H1 (cell line): ENCODE measurements around the gene RAB5B. TPM values are rescaled to one million over a fixed set of nuclear protein-coding genes. Genes with fewer than 3 reads are reported as not detected.

Experiments used
- CTCF ChIA-PET: fragments of 300-600 bp; sonication (Branson Sonifier 250); formaldehyde crosslinking; loops from one replicate; lab custom pipeline; 2021; ENCODE audit not compliant: partially characterized antibody; lab: Charles Lee
- POLR2A ChIA-PET: fragments of 300-600 bp; sonication (Branson Sonifier 250); formaldehyde crosslinking; loops from one replicate; lab custom pipeline; 2021; ENCODE audit warnings: inconsistent platforms; ENCODE audit not compliant: partially characterized antibody; lab: Charles Lee
- DNase-seq, 2 experiments: peaks; one replicate each; pipeline versions ENCODE4 v3.0.0 to v3.0.0-alpha.2; 2010 to 2022; ENCODE audit warnings: low spot score in 2 of 2, low read depth in 1 of 2, mixed read lengths in 1 of 2
- FAIRE-seq: peaks from 2 replicates; lab custom pipeline; 2011; peaks lifted over from hg19 to GRCh38; lab: Jason Lieb, UNC
- H2AFZ ChIP-seq: 2 replicates; pipeline ENCODE4 v1.8.1; 2012; ENCODE audit warnings: low read length, inconsistent platforms
- H2AK5ac ChIP-seq: 2 replicates; pipeline ENCODE4 v1.6.1; 2013; ENCODE audit warnings: low read depth, low read length
- H2BK120ac ChIP-seq: replicated peaks from 2 replicates; pipeline ENCODE3; 2013; ENCODE audit warnings: low read depth, low read length, inconsistent platforms
- H2BK12ac ChIP-seq: 2 replicates; pipeline ENCODE4 v1.6.1; 2013; ENCODE audit warnings: low read depth, low read length
- H2BK15ac ChIP-seq: 2 replicates; pipeline ENCODE4 v1.6.1; 2013; ENCODE audit warnings: low read length
- H2BK20ac ChIP-seq: 2 replicates; pipeline ENCODE4 v1.6.1; 2013; ENCODE audit warnings: low read length
- H2BK5ac ChIP-seq: 2 replicates; pipeline ENCODE4 v1.6.1; 2013; ENCODE audit warnings: low read depth, low read length
- H3K14ac ChIP-seq: 2 replicates; pipeline ENCODE4 v1.6.1; 2013; ENCODE audit warnings: inconsistent platforms; ENCODE audit not compliant: insufficient read length
- H3K18ac ChIP-seq: 2 replicates; pipeline ENCODE4 v1.6.1; 2013; ENCODE audit warnings: low read length; ENCODE audit errors: extremely low read depth
- H3K23ac ChIP-seq: 2 replicates; pipeline ENCODE4 v1.6.1; 2013; ENCODE audit warnings: inconsistent platforms; ENCODE audit not compliant: insufficient read length
- H3K23me2 ChIP-seq: 2 replicates; pipeline ENCODE4 v1.6.1; 2013; ENCODE audit warnings: low read depth, low read length
- H3K27ac ChIP-seq: 2 replicates; pipeline ENCODE4 v1.6.1; 2011; ENCODE audit warnings: low read depth, low read length, inconsistent platforms
- H3K27me3 ChIP-seq, 4 experiments: replicated peaks in 1 of 4; 1 replicate in 1 of 4; 2 replicates in 3 of 4; pipeline versions ENCODE4 v1.6.1 to v1.8.1; 2011 to 2013; ENCODE audit warnings: low read length in 3 of 4, mild to moderate bottlenecking in 3 of 4, inconsistent platforms in 2 of 4, mixed read lengths in 2 of 4, moderate library complexity in 1 of 4; ENCODE audit not compliant: control insufficient read depth in 3 of 4, insufficient read depth in 3 of 4; ENCODE audit errors: extremely low read depth in 1 of 4
- H3K36me3 ChIP-seq, 4 experiments: 2 replicates each; pipeline versions ENCODE4 v1.6.1 to v1.8.1; 2011 to 2013; ENCODE audit warnings: mild to moderate bottlenecking in 4 of 4, low read length in 3 of 4, moderate library complexity in 2 of 4, control low read depth in 1 of 4, inconsistent platforms in 1 of 4; ENCODE audit not compliant: insufficient read depth in 4 of 4, control insufficient read depth in 2 of 4
- H3K4ac ChIP-seq: replicated peaks from 2 replicates; pipeline ENCODE3; 2013; ENCODE audit warnings: low read length, low read depth, mixed read lengths, inconsistent platforms; ENCODE audit not compliant: insufficient read length
- H3K4me1 ChIP-seq, 4 experiments: replicated peaks in 1 of 4; 1 replicate in 1 of 4; 2 replicates in 3 of 4; pipeline versions ENCODE4 v1.6.1 to v1.8.1; 2011 to 2013; ENCODE audit warnings: low read length in 3 of 4, inconsistent platforms in 2 of 4, mixed read lengths in 1 of 4; ENCODE audit not compliant: insufficient read depth in 4 of 4, control insufficient read depth in 3 of 4
- H3K4me2 ChIP-seq, 2 experiments: 2 replicates each; pipeline versions ENCODE4 v1.6.1 to v1.8.1; 2011 to 2013; ENCODE audit warnings: low read depth in 2 of 2, low read length in 2 of 2, control low read depth in 1 of 2, inconsistent platforms in 1 of 2, mild to moderate bottlenecking in 1 of 2; ENCODE audit not compliant: insufficient read depth in 1 of 2
- H3K4me3 ChIP-seq, 4 experiments: fragments of 200-600, 300-600 bp in 1 of 4; sonication (generic), shearing (Covaris generic), sonication (Bioruptor Twin) in 1 of 4; 2 replicates each; pipeline versions ENCODE4 v1.5.1 to v1.8.1; 2011 to 2016; ENCODE audit warnings: low read length in 4 of 4, low read depth in 3 of 4, control low read depth in 2 of 4, inconsistent platforms in 2 of 4, mild to moderate bottlenecking in 2 of 4, mixed read lengths in 1 of 4, moderate library complexity in 1 of 4; ENCODE audit not compliant: insufficient read depth in 2 of 4; ENCODE audit errors: extremely low read depth in 1 of 4
- H3K56ac ChIP-seq: replicated peaks from 2 replicates; pipeline ENCODE3; 2013; ENCODE audit warnings: low read depth, mild to moderate bottlenecking, mixed read lengths, low read length, inconsistent platforms; ENCODE audit not compliant: insufficient read length
- H3K79me1 ChIP-seq: 2 replicates; pipeline ENCODE4 v1.6.1; 2013; ENCODE audit warnings: low read depth, low read length, control low read depth
- H3K79me2 ChIP-seq, 2 experiments: 2 replicates each; pipeline versions ENCODE4 v1.6.1 to v1.8.1; 2012 to 2013; ENCODE audit warnings: low read length in 2 of 2, mild to moderate bottlenecking in 2 of 2, inconsistent platforms in 1 of 2; ENCODE audit not compliant: insufficient read depth in 2 of 2, control insufficient read depth in 1 of 2
- H3K9ac ChIP-seq, 4 experiments: replicated peaks in 1 of 4; 1 replicate in 1 of 4; 2 replicates in 3 of 4; pipeline versions ENCODE4 v1.6.1 to v1.8.1; 2011 to 2013; ENCODE audit warnings: low read depth in 3 of 4, low read length in 3 of 4, control low read depth in 2 of 4, mild to moderate bottlenecking in 2 of 4, moderate library complexity in 2 of 4, inconsistent platforms in 1 of 4; ENCODE audit errors: extremely low read depth in 1 of 4
- H3K9me3 ChIP-seq, 2 experiments: 2 replicates each; pipeline versions ENCODE4 v1.6.1 to v1.8.1; 2012 to 2013; ENCODE audit warnings: mild to moderate bottlenecking in 2 of 2, moderate library complexity in 2 of 2, control low read depth in 1 of 2, inconsistent platforms in 1 of 2, low read depth in 1 of 2, low read length in 1 of 2, mixed read lengths in 1 of 2; ENCODE audit not compliant: insufficient read depth in 2 of 2
- H4K20me1 ChIP-seq, 2 experiments: replicated peaks in 1 of 2; 2 replicates each; pipeline versions ENCODE3 to v1.8.1; 2011 to 2013; ENCODE audit warnings: inconsistent platforms in 2 of 2, low read length in 2 of 2, mild to moderate bottlenecking in 1 of 2; ENCODE audit not compliant: insufficient read depth in 2 of 2, control insufficient read depth in 1 of 2
- H4K5ac ChIP-seq: 2 replicates; pipeline ENCODE4 v1.6.1; 2013; ENCODE audit warnings: low read length, low read depth, mixed read lengths, inconsistent platforms; ENCODE audit not compliant: insufficient read length
- H4K8ac ChIP-seq: 2 replicates; pipeline ENCODE4 v1.8.0; 2013; ENCODE audit warnings: mild to moderate bottlenecking, moderate library complexity, low read length, inconsistent platforms; ENCODE audit not compliant: insufficient read depth; ENCODE audit errors: extremely low read depth
- H4K91ac ChIP-seq: replicated peaks from 2 replicates; pipeline ENCODE3; 2013; ENCODE audit warnings: low read length, mixed read lengths, inconsistent platforms; ENCODE audit not compliant: insufficient read length
- ASH2L ChIP-seq: fragments of 200-600, 300-600 bp; sonication (generic); IDR thresholded peaks from one replicate; pipeline ENCODE4 v1.7.1; 2017; ENCODE audit warnings: low read length
- CBX5 ChIP-seq: fragments of 300-800, 300-1000 bp; sonication (generic); IDR thresholded peaks from 2 replicates; pipeline ENCODE4 v1.7.1; 2016; ENCODE audit warnings: antibody characterized with exemption, low read length, low read depth
- CEBPB ChIP-seq: IDR thresholded peaks from 2 replicates; pipeline ENCODE4 v1.6.1; 2012; ENCODE audit warnings: low read depth, low read length
- CTBP2 ChIP-seq: IDR thresholded peaks from 2 replicates; pipeline ENCODE4 v1.7.0; 2011; ENCODE audit warnings: borderline replicate concordance, mild to moderate bottlenecking, moderate library complexity, mixed read lengths, low read length; ENCODE audit not compliant: insufficient read depth, insufficient read length
- EGR1 ChIP-seq: IDR thresholded peaks from 2 replicates; pipeline ENCODE4 v1.6.1; 2011; ENCODE audit warnings: low read depth, low read length, borderline replicate concordance
- KDM1A ChIP-seq: fragments of 200-600, 300-600 bp; sonication (generic); IDR thresholded peaks from 2 replicates; pipeline ENCODE4 v1.7.1; 2016; ENCODE audit warnings: mild to moderate bottlenecking, low read length, borderline replicate concordance
- POLR2A ChIP-seq, 2 experiments: IDR thresholded peaks; 1 replicate in 1 of 2; 2 replicates in 1 of 2; pipeline ENCODE4 v1.6.1; 2011; ENCODE audit warnings: low read depth in 2 of 2, low read length in 2 of 2, mild to moderate bottlenecking in 2 of 2; ENCODE audit errors: control extremely low read depth in 1 of 2
- SIRT6 ChIP-seq: IDR thresholded peaks from one replicate; pipeline ENCODE4 v1.7.1; 2012; ENCODE audit warnings: low read length, inconsistent platforms
- SUZ12 ChIP-seq: fragments of 200-600 bp; sonication (generic); IDR thresholded peaks from 2 replicates; pipeline ENCODE4 v1.6.1; 2012; ENCODE audit warnings: mild to moderate bottlenecking, inconsistent platforms, low read length, moderate library complexity, mixed read lengths
- TAF1 ChIP-seq: IDR thresholded peaks from 2 replicates; pipeline ENCODE4 v1.6.1; 2011; ENCODE audit warnings: mild to moderate bottlenecking, low read depth, low read length
- WGBS, 2 experiments: shearing (Covaris generic) in 1 of 2; methylation state at CpG; one replicate each; pipeline versions ENCODE4 v1.1.6 to v1.1.7; 2013 to 2015; ENCODE audit warnings: low lambda C conversion rate in 2 of 2, mixed read lengths in 2 of 2, inconsistent platforms in 1 of 2, low coverage in 1 of 2, missing lambda C conversion rate in 1 of 2; ENCODE audit not compliant: insufficient replicate concordance in 2 of 2, insufficient coverage in 1 of 2, insufficient read length in 1 of 2; ENCODE audit errors: extremely low coverage in 1 of 2, missing lambda C conversion rate in 1 of 2; 5-methylcytosine and 5-hydroxymethylcytosine counted together
- polyA plus RNA-seq, 7 experiments: library from polyadenylated mRNA; depleted of rRNA in 3 of 7; stranded (reverse) in 5 of 7; unstranded in 2 of 7; fragments of >200 nt in 5 of 7; fragments of 200-250 nt in 2 of 7; gene quantifications; 1 replicate in 5 of 7; 2 replicates in 1 of 7; 4 replicates in 1 of 7; pipeline versions ENCODE4 v1.2.1 to v1.2.3, GENCODE V29; 2011 to 2013; ENCODE audit warnings: missing spikeins in 2 of 7, mixed read lengths in 2 of 7
- total RNA-seq: library from RNA; stranded (reverse); fragmentation: NEBNext Ultra II Directional; extraction: Animal tissue kit (Norgen Biotek cat#: 25700); gene quantifications from 2 replicates; pipeline ENCODE4 v1.2.1, GENCODE V29; 2021
- TF ChIP-seq, protein P1 (sequence below): IDR thresholded peaks from 2 replicates; pipeline ENCODE4 v1.6.1; 2011; ENCODE audit warnings: low read depth, mild to moderate bottlenecking, low read length; ENCODE audit not compliant: insufficient read depth

Gene RAB5B
- total and polyA plus RNA-seq, 2 of the 8 experiments (the other 6 are each of a cell fraction or from before 2014, with no cell fraction given): 56.7 to 62.4 TPM

DNA sequence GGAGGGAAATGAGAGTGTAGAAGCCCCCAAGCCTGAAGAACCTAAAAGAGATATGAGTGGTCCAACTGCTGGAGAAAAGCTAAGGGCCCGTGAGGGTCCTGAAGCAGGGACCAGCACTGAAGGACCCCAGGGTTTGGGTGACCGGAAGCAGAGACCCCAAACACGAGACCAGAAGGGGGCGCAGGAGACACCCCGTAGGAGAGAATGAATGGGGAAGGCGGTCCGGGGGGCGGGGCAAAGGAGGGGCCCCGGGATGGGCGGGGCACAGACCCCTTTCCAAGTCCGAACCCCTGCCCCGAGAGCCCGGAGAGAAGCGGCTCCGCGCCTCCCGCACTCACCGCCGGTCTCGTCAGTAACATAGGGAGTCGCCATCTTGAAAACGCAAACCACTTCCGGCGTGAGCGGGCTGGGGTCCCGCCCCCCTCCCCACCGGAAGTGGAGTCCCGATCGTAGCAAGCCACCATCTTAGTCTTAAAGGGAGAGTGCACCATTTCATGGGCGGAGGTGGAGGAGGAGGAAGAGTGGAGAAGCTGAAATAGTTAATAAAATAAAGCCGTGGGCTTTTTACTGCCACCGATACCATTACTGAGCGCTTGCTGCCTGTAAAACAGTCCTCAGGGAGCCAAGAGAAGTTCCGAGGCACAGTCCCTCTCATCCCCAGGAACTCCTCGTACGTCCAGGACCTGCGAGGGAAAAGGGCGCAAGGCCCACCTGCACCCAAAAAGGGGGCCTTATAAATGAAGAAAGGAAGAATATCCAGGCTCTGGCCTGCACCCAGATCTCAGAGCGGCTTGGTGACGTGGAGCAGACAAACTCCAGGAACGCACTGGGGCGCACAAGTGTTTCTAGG lies 46.9 kb upstream of the RAB5B start:
- H2BK15ac ChIP-seq: peak overlapping the region; percentile 75
- H2AK5ac ChIP-seq: peak overlapping the region; percentile 87; the same call in 1 of the 2 replicates
- peak overlapping the region; percentile 73 for H3K56ac ChIP-seq
- no peaks in the 10 kb centered on the region for H3K9me3 ChIP-seq
- H2BK12ac ChIP-seq: peak overlapping the region; percentile 89
- POLR2A ChIA-PET: interaction anchor here (0.6 to 4.5 kb wide), 35 partner anchors 9 to 243 kb away, joined by 3 to 53 read pairs (median 6); partner anchors contain the start of genes CD63, DNAJC14, IKZF4 and MMP19
- no peak overlapping the region for H3K14ac ChIP-seq
- H2AFZ ChIP-seq: no peak overlapping the region; the same call in 1 of the 2 replicates
- peak overlapping the region; percentile 88 to 90 for H3K4me2 ChIP-seq
- peak overlapping the region; percentile 30 for H2BK120ac ChIP-seq
- H3K4me3 ChIP-seq: peak overlapping the region; percentile 90 to 100 (median 94)
- peak overlapping the region; percentile 91 for H4K8ac ChIP-seq
- H3K27me3 ChIP-seq: peaks cover 0 to 6% (median 1%) of the 10 kb centered on the region in 4 experiments; a peak in 2 of 7 replicates
- peak overlapping the region; percentile 47 for H3K4ac ChIP-seq
- H4K91ac ChIP-seq: peak overlapping the region; percentile 90
- CTCF ChIA-PET: interaction anchor here (0.6 to 7.8 kb wide), 17 partner anchors 8 to 202 kb away, joined by 3 to 71 read pairs (median 4); partner anchors contain the start of genes DNAJC14, GDF11, ORMDL2 and SARNP
- no peak overlapping the region for H3K23ac ChIP-seq
- peaks cover 2 to 9% of the 10 kb centered on the region in 2 experiments for H4K20me1 ChIP-seq
- peaks cover 3% of the 10 kb centered on the region; the same call in 1 of the 2 replicates for H3K79me1 ChIP-seq
- H3K79me2 ChIP-seq: peaks cover 15 to 45% of the 10 kb centered on the region in 2 experiments
- H4K5ac ChIP-seq: peak overlapping the region; percentile 86
- 0 out of 2 replicates have a peak overlapping the region, but pooled peaks have one; percentile 3 for H2BK20ac ChIP-seq
- H3K18ac ChIP-seq: peak overlapping the region; percentile 91
- DNase-seq: peak; percentile 84 to 94
- H3K4me1 ChIP-seq: peaks cover 8 to 19% (median 11%) of the 10 kb centered on the region in 4 experiments; a peak in 6 of 7 replicates
- H3K36me3 ChIP-seq: peaks cover 0 to 9% (median 3%) of the 10 kb centered on the region in 4 experiments; a peak in 5 of 8 replicates
- H3K23me2 ChIP-seq: peaks cover 13% of the 10 kb centered on the region
- FAIRE-seq: no peak
- H3K9ac ChIP-seq: peak overlapping the region; percentile 82 to 94 (median 86)
- peak overlapping the region; percentile 84 for H3K27ac ChIP-seq
- WGBS, 2 experiments: 1% methylated on average over 24 of the region's 42 CpGs; no CpG with 5 or more reads in 1 of the 2 experiments
- peak overlapping the region; percentile 99 for H2BK5ac ChIP-seq
- TF ChIP-seq SIRT6 (no peak), EGR1 (no peak), POLR2A (IDR thresholded peaks at IDR 0.05; ENCODE audit: control extremely low read depth in 1 of 2, low read depth in 2 of 2, low read length in 2 of 2) (peak in 1 of 2 experiments; percentile 39; a peak in 2 of 3 replicates), KDM1A (no peak), CEBPB (no peak), ASH2L (peak; percentile 88), SUZ12 (no peak), CBX5 (no peak), TAF1 (peak; percentile 83), CTBP2 (no peak)
- TF ChIP-seq, protein P1, sequence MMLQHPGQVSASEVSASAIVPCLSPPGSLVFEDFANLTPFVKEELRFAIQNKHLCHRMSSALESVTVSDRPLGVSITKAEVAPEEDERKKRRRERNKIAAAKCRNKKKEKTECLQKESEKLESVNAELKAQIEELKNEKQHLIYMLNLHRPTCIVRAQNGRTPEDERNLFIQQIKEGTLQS: no peak
